ENCODE measurements around the gene TPD52L2.

TPD52L2 gene

DNA sequence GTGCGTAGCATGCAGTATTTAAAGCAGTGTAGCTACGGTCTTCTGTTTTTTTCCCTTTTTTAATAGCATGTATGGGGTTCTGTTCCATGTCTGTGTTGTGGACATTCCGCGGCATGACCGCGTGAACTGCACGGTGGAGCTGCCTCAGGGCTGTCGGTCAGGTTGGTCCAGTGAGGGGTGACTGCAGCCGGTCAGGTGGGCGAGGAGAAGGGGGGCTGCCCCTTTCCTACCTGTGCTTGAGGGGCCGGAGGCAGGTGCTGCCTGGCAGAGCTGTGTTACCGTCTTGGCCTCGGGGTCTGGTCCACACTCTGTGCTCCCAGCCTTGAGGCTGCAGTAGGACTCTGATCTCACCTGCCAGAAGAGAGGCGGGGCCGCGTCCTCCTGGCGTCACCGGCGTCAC lies 66.7 kb downstream of the TPD52L2 start:
- Histone ChIP-seq H3K27ac (ENCODE audit: low read depth, low read length) (no peak overlapping the region), H3K9me3 (ENCODE audit: control insufficient read depth in 1 of 2, low read length in 2 of 2) (no peaks in the 10 kb centered on the region), H3K36me3 (ENCODE audit: control insufficient read depth in 1 of 2, insufficient read depth in 2 of 2, low read length in 2 of 2) (peaks cover 64 to 76% of the 10 kb centered on the region in 2 donors), H3K4me1 (ENCODE audit: control insufficient read depth in 1 of 2, insufficient read depth in 2 of 2, low read length in 2 of 2) (no peaks in the 10 kb centered on the region), H3K9ac (ENCODE audit: low read depth in 1 of 2, low read length in 2 of 2) (no peak overlapping the region), H3K27me3 (ENCODE audit: control insufficient read depth in 1 of 2, insufficient read depth in 2 of 2, low read length in 2 of 2) (no peaks in the 10 kb centered on the region), H3K4me3 (ENCODE audit: low read depth in 1 of 2, low read length in 2 of 2) (no peak overlapping the region)

DNA sequence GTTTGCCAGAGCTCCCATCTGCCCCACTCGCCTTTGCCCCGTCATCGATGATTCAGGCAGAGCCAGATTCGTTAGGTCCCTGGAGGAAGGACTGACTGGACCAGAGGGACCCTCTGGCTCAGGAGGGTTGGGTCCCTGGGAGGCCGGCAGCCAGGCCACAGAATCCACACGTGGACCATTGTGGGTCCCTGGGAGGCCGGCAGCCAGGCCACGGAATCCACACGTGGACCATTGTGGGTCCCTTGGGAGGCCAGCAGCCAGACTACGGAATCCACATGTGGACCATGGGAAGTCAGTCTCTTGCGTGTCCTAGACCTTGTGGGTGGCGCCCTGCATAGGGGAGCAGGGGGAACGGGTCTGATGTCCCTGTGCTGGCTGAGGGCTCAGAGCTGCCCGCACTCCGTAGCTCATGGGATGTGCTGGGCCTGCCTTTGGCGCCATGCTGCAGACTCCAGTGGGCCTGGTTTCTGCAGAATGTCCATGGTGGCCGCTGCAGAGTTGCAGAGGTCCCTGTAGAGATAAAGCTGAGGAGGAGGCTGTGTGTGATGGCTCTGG lies 67.6 kb downstream of the TPD52L2 start:
- no peak overlapping the region for H3K9ac ChIP-seq (ENCODE audit: low read depth in 1 of 2, low read length in 2 of 2)
- H3K9me3 ChIP-seq (ENCODE audit: control insufficient read depth in 1 of 2, low read length in 2 of 2) = no peaks in the 10 kb centered on the region
- H3K36me3 ChIP-seq (ENCODE audit: control insufficient read depth in 1 of 2, insufficient read depth in 2 of 2, low read length in 2 of 2) = peaks cover 62 to 72% of the 10 kb centered on the region in 2 donors
- no peak overlapping the region for H3K27ac ChIP-seq (ENCODE audit: low read depth, low read length)
- H3K27me3 ChIP-seq (ENCODE audit: control insufficient read depth in 1 of 2, insufficient read depth in 2 of 2, low read length in 2 of 2) = no peaks in the 10 kb centered on the region
- no peak overlapping the region for H3K4me3 ChIP-seq (ENCODE audit: low read depth in 1 of 2, low read length in 2 of 2)
- H3K4me1 ChIP-seq (ENCODE audit: control insufficient read depth in 1 of 2, insufficient read depth in 2 of 2, low read length in 2 of 2) = no peaks in the 10 kb centered on the region

DNA sequence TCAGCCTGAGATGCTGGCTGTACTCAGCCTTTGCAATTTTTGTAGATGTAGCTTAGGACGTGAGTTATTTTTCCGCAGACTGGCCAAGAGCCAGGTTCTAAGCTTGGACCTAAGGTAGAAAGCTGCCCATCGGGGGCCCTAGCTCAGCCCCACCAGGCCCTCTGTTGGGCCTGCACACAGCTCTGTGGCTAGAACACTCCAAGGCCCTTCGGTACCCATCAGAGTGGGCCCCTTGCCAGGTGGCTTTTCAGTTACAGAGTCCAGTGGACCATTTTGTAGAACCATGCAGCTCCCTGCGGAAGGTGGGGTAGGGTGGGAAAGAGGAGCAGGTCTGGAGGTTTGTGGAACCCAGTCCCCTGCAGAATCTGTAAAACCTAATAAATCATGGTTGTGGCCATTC lies 68.6 kb downstream of the TPD52L2 start:
- Histone ChIP-seq H3K4me1 (ENCODE audit: control insufficient read depth in 1 of 2, insufficient read depth in 2 of 2, low read length in 2 of 2) (no peaks in the 10 kb centered on the region), H3K27me3 (ENCODE audit: control insufficient read depth in 1 of 2, insufficient read depth in 2 of 2, low read length in 2 of 2) (no peaks in the 10 kb centered on the region), H3K9ac (ENCODE audit: low read depth in 1 of 2, low read length in 2 of 2) (no peak overlapping the region), H3K9me3 (ENCODE audit: control insufficient read depth in 1 of 2, low read length in 2 of 2) (no peaks in the 10 kb centered on the region), H3K27ac (ENCODE audit: low read depth, low read length) (no peak overlapping the region), H3K4me3 (ENCODE audit: low read depth in 1 of 2, low read length in 2 of 2) (no peak overlapping the region), H3K36me3 (ENCODE audit: control insufficient read depth in 1 of 2, insufficient read depth in 2 of 2, low read length in 2 of 2) (peaks cover 55 to 64% of the 10 kb centered on the region in 2 donors)

- Histone ChIP-seq H3K27ac (ENCODE audit: low read depth, low read length) (no peak overlapping the region), H3K4me1 (ENCODE audit: control insufficient read depth in 1 of 2, insufficient read depth in 2 of 2, low read length in 2 of 2) (no peaks in the 10 kb centered on the region), H3K9me3 (ENCODE audit: control insufficient read depth in 1 of 2, low read length in 2 of 2) (no peaks in the 10 kb centered on the region), H3K36me3 (ENCODE audit: control insufficient read depth in 1 of 2, insufficient read depth in 2 of 2, low read length in 2 of 2) (peaks cover 51 to 60% of the 10 kb centered on the region in 2 donors), H3K4me3 (ENCODE audit: low read depth in 1 of 2, low read length in 2 of 2) (no peak overlapping the region), H3K9ac (ENCODE audit: low read depth in 1 of 2, low read length in 2 of 2) (no peak overlapping the region), H3K27me3 (ENCODE audit: control insufficient read depth in 1 of 2, insufficient read depth in 2 of 2, low read length in 2 of 2) (no peaks in the 10 kb centered on the region)
These were observed 69.4 kb downstream of the TPD52L2 start for GRCh38 chr20:63934271-63935068.

GRCh38 chr20:63935447-63935846 lies 70.4 kb downstream of the TPD52L2 start:
- Histone ChIP-seq H3K9ac (ENCODE audit: low read depth in 1 of 2, low read length in 2 of 2) (no peak overlapping the region), H3K4me1 (ENCODE audit: control insufficient read depth in 1 of 2, insufficient read depth in 2 of 2, low read length in 2 of 2) (no peaks in the 10 kb centered on the region), H3K36me3 (ENCODE audit: control insufficient read depth in 1 of 2, insufficient read depth in 2 of 2, low read length in 2 of 2) (peaks cover 49 to 62% of the 10 kb centered on the region in 2 donors), H3K27ac (ENCODE audit: low read depth, low read length) (no peak overlapping the region), H3K27me3 (ENCODE audit: control insufficient read depth in 1 of 2, insufficient read depth in 2 of 2, low read length in 2 of 2) (no peaks in the 10 kb centered on the region), H3K9me3 (ENCODE audit: control insufficient read depth in 1 of 2, low read length in 2 of 2) (no peaks in the 10 kb centered on the region), H3K4me3 (ENCODE audit: low read depth in 1 of 2, low read length in 2 of 2) (no peak overlapping the region)

DNA sequence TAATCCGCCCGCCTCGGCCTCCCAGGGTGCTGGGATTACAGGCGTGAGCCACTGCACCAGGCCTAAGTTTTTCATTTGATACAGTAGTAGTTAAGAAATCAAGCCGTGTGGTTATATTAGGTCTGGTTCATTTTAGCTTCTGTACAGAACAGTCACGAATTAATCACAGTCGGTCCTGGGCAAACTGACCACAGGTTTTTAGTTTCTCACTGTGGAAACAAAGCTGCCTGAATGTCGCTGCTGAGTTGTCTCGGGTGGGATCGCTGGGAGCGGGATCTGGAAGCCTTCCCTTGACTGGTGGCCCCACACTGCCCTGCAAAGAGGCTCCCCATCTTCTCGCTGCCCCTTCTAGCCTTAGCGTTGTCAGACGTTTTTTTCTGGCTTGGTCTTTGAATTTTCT lies 72.5 kb downstream of the TPD52L2 start:
- peaks cover 0 to 6% of the 10 kb centered on the region in 2 donors for H3K4me1 ChIP-seq (ENCODE audit: control insufficient read depth in 1 of 2, insufficient read depth in 2 of 2, low read length in 2 of 2)
- H3K27ac ChIP-seq (ENCODE audit: low read depth, low read length) = no peak overlapping the region
- H3K9ac ChIP-seq (ENCODE audit: low read depth in 1 of 2, low read length in 2 of 2) = no peak overlapping the region
- peaks cover 36 to 53% of the 10 kb centered on the region in 2 donors for H3K36me3 ChIP-seq (ENCODE audit: control insufficient read depth in 1 of 2, insufficient read depth in 2 of 2, low read length in 2 of 2)
- no peaks in the 10 kb centered on the region for H3K9me3 ChIP-seq (ENCODE audit: control insufficient read depth in 1 of 2, low read length in 2 of 2)
- H3K4me3 ChIP-seq (ENCODE audit: low read depth in 1 of 2, low read length in 2 of 2) = no peak overlapping the region
- no peaks in the 10 kb centered on the region for H3K27me3 ChIP-seq (ENCODE audit: control insufficient read depth in 1 of 2, insufficient read depth in 2 of 2, low read length in 2 of 2)

GRCh38 chr20:63939061-63939935 lies 74.2 kb downstream of the TPD52L2 start:
- peaks cover 44 to 64% of the 10 kb centered on the region in 2 donors for H3K36me3 ChIP-seq (ENCODE audit: control insufficient read depth in 1 of 2, insufficient read depth in 2 of 2, low read length in 2 of 2)
- no peaks in the 10 kb centered on the region for H3K27me3 ChIP-seq (ENCODE audit: control insufficient read depth in 1 of 2, insufficient read depth in 2 of 2, low read length in 2 of 2)
- H3K4me1 ChIP-seq (ENCODE audit: control insufficient read depth in 1 of 2, insufficient read depth in 2 of 2, low read length in 2 of 2) = peaks cover 0 to 14% of the 10 kb centered on the region in 2 donors
- no peak overlapping the region for H3K9ac ChIP-seq (ENCODE audit: low read depth in 1 of 2, low read length in 2 of 2)
- no peaks in the 10 kb centered on the region for H3K9me3 ChIP-seq (ENCODE audit: control insufficient read depth in 1 of 2, low read length in 2 of 2)
- no peak overlapping the region for H3K27ac ChIP-seq (ENCODE audit: low read depth, low read length)
- H3K4me3 ChIP-seq (ENCODE audit: low read depth in 1 of 2, low read length in 2 of 2) = no peak overlapping the region

DNA sequence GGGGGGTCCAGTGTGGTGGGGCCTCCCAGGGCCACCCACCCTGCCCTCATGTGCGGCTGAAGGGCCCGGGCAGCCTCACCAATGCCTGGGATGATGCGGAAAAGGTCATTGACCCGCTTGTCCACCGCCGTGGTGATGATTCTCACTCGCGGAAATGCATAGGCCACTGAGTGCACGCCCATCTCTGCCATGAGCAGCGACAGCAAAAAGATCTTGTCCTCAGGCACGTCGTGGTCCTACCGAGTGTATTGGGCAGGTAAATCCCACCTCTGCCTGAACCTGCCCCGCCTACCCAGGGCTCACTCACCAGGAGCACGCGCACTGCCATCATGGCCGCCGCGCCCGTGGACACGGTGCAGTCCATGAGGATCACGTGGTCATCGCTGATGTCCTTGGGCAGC lies 75.0 kb downstream of the TPD52L2 start:
- H3K9me3 ChIP-seq (ENCODE audit: control insufficient read depth in 1 of 2, low read length in 2 of 2) = no peaks in the 10 kb centered on the region

DNA sequence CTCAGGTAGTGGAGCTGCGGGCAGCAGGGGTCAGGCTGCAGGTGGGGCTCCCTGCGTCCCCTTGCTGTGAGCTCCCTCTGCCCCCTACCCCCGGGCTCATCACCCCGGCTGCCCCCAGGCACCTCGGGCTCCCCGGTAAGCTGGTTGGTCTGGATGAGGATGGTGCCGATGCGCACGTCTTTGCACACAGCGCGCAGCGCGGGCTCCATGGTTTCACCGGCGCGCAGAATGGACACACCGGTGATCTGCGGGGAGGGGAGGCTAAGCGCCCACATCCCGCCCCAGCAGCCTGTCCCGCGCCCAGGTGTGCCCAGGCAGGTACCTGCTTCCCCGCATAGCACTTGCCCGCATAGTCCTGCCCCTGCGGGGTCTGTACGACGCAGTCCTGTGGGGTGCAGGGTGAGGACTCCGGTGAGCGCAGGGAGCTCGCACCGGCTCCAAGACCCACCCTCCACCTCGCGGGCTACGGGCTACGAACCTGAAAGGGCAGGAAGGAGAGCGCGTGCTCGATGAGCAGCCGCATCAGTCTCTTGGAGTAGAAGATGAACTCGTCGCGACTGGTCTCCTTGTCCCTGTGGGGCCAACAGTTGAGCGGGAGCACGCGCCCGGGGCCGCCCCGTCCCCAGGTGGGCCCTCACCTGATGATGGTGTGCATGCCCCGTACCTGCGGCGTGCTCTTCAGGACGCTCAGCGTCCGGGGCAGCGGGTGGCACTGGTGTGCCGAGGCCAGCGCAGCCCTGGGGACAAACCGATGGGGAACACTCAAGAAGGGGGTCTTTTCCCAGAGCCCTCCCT lies 75.6 kb downstream of the TPD52L2 start:
- Histone ChIP-seq H3K4me3 (ENCODE audit: low read depth in 1 of 2, low read length in 2 of 2) (no peak overlapping the region), H3K9me3 (ENCODE audit: control insufficient read depth in 1 of 2, low read length in 2 of 2) (no peaks in the 10 kb centered on the region), H3K4me1 (ENCODE audit: control insufficient read depth in 1 of 2, insufficient read depth in 2 of 2, low read length in 2 of 2) (peaks cover 0 to 14% of the 10 kb centered on the region in 2 donors), H3K9ac (ENCODE audit: low read depth in 1 of 2, low read length in 2 of 2) (no peak overlapping the region), H3K27ac (ENCODE audit: low read depth, low read length) (no peak overlapping the region), H3K36me3 (ENCODE audit: control insufficient read depth in 1 of 2, insufficient read depth in 2 of 2, low read length in 2 of 2) (peaks cover 44 to 66% of the 10 kb centered on the region in 2 donors), H3K27me3 (ENCODE audit: control insufficient read depth in 1 of 2, insufficient read depth in 2 of 2, low read length in 2 of 2) (no peaks in the 10 kb centered on the region)

More for the DNA sequence above, 75.0 kb downstream of the TPD52L2 start:
- Histone ChIP-seq H3K9ac (ENCODE audit: low read depth in 1 of 2, low read length in 2 of 2) (no peak overlapping the region), H3K27ac (ENCODE audit: low read depth, low read length) (no peak overlapping the region), H3K4me3 (ENCODE audit: low read depth in 1 of 2, low read length in 2 of 2) (no peak overlapping the region), H3K36me3 (ENCODE audit: control insufficient read depth in 1 of 2, insufficient read depth in 2 of 2, low read length in 2 of 2) (peaks cover 44 to 66% of the 10 kb centered on the region in 2 donors), H3K27me3 (ENCODE audit: control insufficient read depth in 1 of 2, insufficient read depth in 2 of 2, low read length in 2 of 2) (no peaks in the 10 kb centered on the region), H3K4me1 (ENCODE audit: control insufficient read depth in 1 of 2, insufficient read depth in 2 of 2, low read length in 2 of 2) (peaks cover 0 to 14% of the 10 kb centered on the region in 2 donors)
